ENCODE data around the gene EPS8L3. TPM values are rescaled to one million over a fixed set of nuclear protein-coding genes. Genes with fewer than 3 reads are reported as not detected.
A peak's percentile ranks its signal among the peaks of the same experiment; 100 is the strongest.
"Not testable (repeated sequence)": the region's sequence is repeated elsewhere in the genome, so short reads cannot be mapped to it uniquely, and the experiment has no call there.

EPS8L3 gene
- polyA plus RNA-seq, 1 of the 3 experiments (the other 2 are of a cell fraction): not detected

- TF ChIP-seq GATA2 (CRISPR knock-in tag; IDR thresholded peaks at IDR 0.05) (no peak), NFIC (IDR thresholded peaks at IDR 0.05; ENCODE audit: borderline replicate concordance) (no peak), ZBTB33 (IDR thresholded peaks at IDR 0.05; ENCODE audit: borderline replicate concordance, low read depth) (no peak)
These were observed 50.1 kb downstream of the EPS8L3 start (continued) for GRCh38 chr1:109713636-109714035.

GRCh38 chr1:109712321-109712864 is 51.3 kb downstream of the EPS8L3 start:
- CTCF ChIA-PET: interaction anchor here (0.9 kb wide), 1 partner anchor 222 kb away, joined by 3 read pairs; no protein-coding TSS in a partner anchor

GRCh38 chr1:109711593-109712320 is 52.0 kb downstream of the EPS8L3 start, which contains the start of gene GSTM5:
Gene GSTM5 (plus strand): TSS chr1:109712251. CDS start chr1:109712313, 62 bp downstream.
- POLR2A ChIA-PET; H3K4me1 ChIP-seq (ENCODE audit: control insufficient read depth in 1 of 2, insufficient read depth in 2 of 2, low read depth in 1 of 2, low read length in 1 of 2); DNase-seq; H3K4me3 ChIP-seq (ENCODE audit: low read depth in 2 of 2, low read length in 1 of 2); H3K9ac ChIP-seq; H3K4me2 ChIP-seq; H2AFZ ChIP-seq (ENCODE audit: low read depth); H3K9me3 ChIP-seq; H3K27ac ChIP-seq (ENCODE audit: low read depth in 2 of 2, low read length in 1 of 2); CTCF ChIA-PET; H3F3A ChIP-seq (replicated peaks; ENCODE audit: insufficient read depth); H3K79me2 ChIP-seq (ENCODE audit: insufficient read depth); H3K9me2 ChIP-seq; H3K27me3 ChIP-seq (ENCODE audit: insufficient read depth); H4K20me1 ChIP-seq (ENCODE audit: insufficient read depth); H3K36me3 ChIP-seq (replicated peaks in 1 of 2; ENCODE audit: control insufficient read depth in 1 of 2, insufficient read depth in 2 of 2, low read length in 1 of 2): not testable (repeated sequence)
- 82% methylated on average over 9 of the region's 33 CpGs for WGBS (ENCODE audit: low lambda C conversion rate)

More at GRCh38 chr1:109712321-109712864, 51.3 kb downstream of the EPS8L3 start:
- no peak overlapping the region for H3K9ac ChIP-seq
- no peaks in the 10 kb centered on the region for H3K36me3 ChIP-seq (replicated peaks in 1 of 2; ENCODE audit: control insufficient read depth in 1 of 2, insufficient read depth in 2 of 2, low read length in 1 of 2)
- no peaks in the 10 kb centered on the region for H3K9me3 ChIP-seq
- peak; percentile 7 for DNase-seq
- no peaks in the 10 kb centered on the region for H3K9me2 ChIP-seq
- POLR2A ChIA-PET: no interaction called here
- no peak overlapping the region for H3K4me2 ChIP-seq
- no peaks in the 10 kb centered on the region for H3F3A ChIP-seq (replicated peaks; ENCODE audit: insufficient read depth)
- no peak for TF ChIP-seq FOXM1 (IDR thresholded peaks at IDR 0.05; ENCODE audit: low read depth)
- no peak for TF ChIP-seq TEAD4 (IDR thresholded peaks at IDR 0.05; ENCODE audit: borderline replicate concordance, insufficient read depth)
- no peak for TF ChIP-seq NRF1 (IDR thresholded peaks at IDR 0.05; ENCODE audit: low read depth, low read length)
- H3K4me1 ChIP-seq (ENCODE audit: control insufficient read depth in 1 of 2, insufficient read depth in 2 of 2, low read depth in 1 of 2, low read length in 1 of 2): no peaks in the 10 kb centered on the region
- WGBS (ENCODE audit: low lambda C conversion rate): 81% methylated on average over 20 of the region's 22 CpGs
- H3K27ac ChIP-seq (ENCODE audit: low read depth in 2 of 2, low read length in 1 of 2): no peak overlapping the region
- H3K79me2 ChIP-seq (ENCODE audit: insufficient read depth): no peaks in the 10 kb centered on the region
- H3K27me3 ChIP-seq (ENCODE audit: insufficient read depth): no peaks in the 10 kb centered on the region
- H2AFZ ChIP-seq (ENCODE audit: low read depth): no peak overlapping the region
- H3K4me3 ChIP-seq (ENCODE audit: low read depth in 2 of 2, low read length in 1 of 2): no peak overlapping the region
- no peaks in the 10 kb centered on the region for H4K20me1 ChIP-seq (ENCODE audit: insufficient read depth)

GRCh38 chr1:109709822-109710221 is 53.9 kb downstream of the EPS8L3 start:
- H3K4me2 ChIP-seq; H3K9me2 ChIP-seq; CTCF ChIA-PET; H3K9ac ChIP-seq; POLR2A ChIA-PET; H3K4me3 ChIP-seq (ENCODE audit: low read depth in 2 of 2, low read length in 1 of 2); DNase-seq; H3K27me3 ChIP-seq (ENCODE audit: insufficient read depth); H3K79me2 ChIP-seq (ENCODE audit: insufficient read depth); H3F3A ChIP-seq (replicated peaks; ENCODE audit: insufficient read depth); H2AFZ ChIP-seq (ENCODE audit: low read depth); H3K4me1 ChIP-seq (ENCODE audit: control insufficient read depth in 1 of 2, insufficient read depth in 2 of 2, low read depth in 1 of 2, low read length in 1 of 2); H3K36me3 ChIP-seq (replicated peaks in 1 of 2; ENCODE audit: control insufficient read depth in 1 of 2, insufficient read depth in 2 of 2, low read length in 1 of 2); H3K9me3 ChIP-seq; H4K20me1 ChIP-seq (ENCODE audit: insufficient read depth); H3K27ac ChIP-seq (ENCODE audit: low read depth in 2 of 2, low read length in 1 of 2): not testable (repeated sequence)

GRCh38 chr1:109708949-109709348 is 54.8 kb downstream of the EPS8L3 start:
- CTCF ChIA-PET, POLR2A ChIA-PET: not testable (repeated sequence)
- WGBS (ENCODE audit: low lambda C conversion rate): 56% methylated on average over 4 of the region's 4 CpGs

More at GRCh38 chr1:109708949-109709348, 54.8 kb downstream of the EPS8L3 start:
- not testable (repeated sequence) for H3K79me2 ChIP-seq (ENCODE audit: insufficient read depth); H3K27me3 ChIP-seq (ENCODE audit: insufficient read depth); H3K27ac ChIP-seq (ENCODE audit: low read depth in 2 of 2, low read length in 1 of 2); H3F3A ChIP-seq (replicated peaks; ENCODE audit: insufficient read depth); H3K9me3 ChIP-seq; H3K9me2 ChIP-seq; H2AFZ ChIP-seq (ENCODE audit: low read depth); H3K36me3 ChIP-seq (replicated peaks in 1 of 2; ENCODE audit: control insufficient read depth in 1 of 2, insufficient read depth in 2 of 2, low read length in 1 of 2); H3K4me1 ChIP-seq (ENCODE audit: control insufficient read depth in 1 of 2, insufficient read depth in 2 of 2, low read depth in 1 of 2, low read length in 1 of 2); H3K4me3 ChIP-seq (ENCODE audit: low read depth in 2 of 2, low read length in 1 of 2); H4K20me1 ChIP-seq (ENCODE audit: insufficient read depth); DNase-seq; H3K4me2 ChIP-seq; H3K9ac ChIP-seq
